ENCODE measurements around the gene SLBP. TPM values are rescaled to one million over a fixed set of nuclear protein-coding genes. Genes with fewer than 3 reads are reported as not detected.

SLBP gene
- total RNA-seq, 1 donor from 2014 or later: 132 TPM

DNA sequence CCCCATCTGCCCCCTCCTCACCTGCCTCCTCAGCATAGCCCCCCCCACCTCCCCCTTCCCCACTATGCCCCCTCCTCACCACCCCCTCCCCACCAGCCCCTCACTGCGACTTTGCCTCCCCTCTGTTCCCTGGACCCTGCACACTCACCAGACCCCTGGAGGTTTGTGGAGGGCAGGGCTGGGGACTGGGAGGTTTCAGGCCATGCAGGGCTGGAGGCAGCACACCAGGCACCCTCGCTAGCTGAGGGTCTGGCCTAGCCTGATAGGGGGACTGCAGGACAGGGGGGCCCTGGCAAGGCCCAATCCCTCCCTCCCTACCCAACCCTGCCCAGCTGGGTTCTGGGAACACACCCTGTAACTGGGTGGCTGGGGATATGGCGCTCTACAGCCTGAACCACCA lies 37.3 kb upstream of the SLBP start:
- intact Hi-C loops (cut with micrococcal nuclease): loop anchor here (5.0 kb wide), 1 partner anchor 163 kb away; no protein-coding TSS in a partner anchor

DNA sequence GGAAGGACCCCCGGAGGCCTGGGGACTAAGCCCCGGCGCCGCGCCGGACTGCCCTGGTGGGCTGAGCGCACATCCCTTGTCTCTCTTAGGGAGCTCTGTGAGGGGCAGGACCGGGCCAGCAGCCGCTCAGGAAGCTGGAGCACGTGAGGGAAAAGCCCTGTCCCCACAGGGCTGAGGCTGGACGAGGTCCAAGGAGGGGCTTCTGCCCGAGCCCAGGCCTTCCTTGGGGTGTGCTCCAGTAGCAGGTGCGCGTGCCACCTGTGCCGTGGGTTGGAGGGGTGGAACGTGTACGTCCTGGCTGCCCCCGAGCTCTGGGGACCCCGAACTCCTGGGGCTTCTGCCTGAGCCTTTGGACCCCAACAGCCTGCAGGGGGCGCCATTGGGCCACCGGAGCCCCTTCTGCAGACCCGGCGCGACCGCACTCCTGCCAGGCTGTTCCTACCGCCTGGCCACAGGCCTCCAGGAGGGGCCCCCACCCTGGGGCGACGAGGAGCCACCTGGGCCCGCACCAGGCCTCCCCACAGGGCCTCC lies 36.4 kb upstream of the SLBP start:
- intact Hi-C loops (cut with micrococcal nuclease): loop anchor here (5.0 kb wide), 1 partner anchor 164 kb away; no protein-coding TSS in a partner anchor

DNA sequence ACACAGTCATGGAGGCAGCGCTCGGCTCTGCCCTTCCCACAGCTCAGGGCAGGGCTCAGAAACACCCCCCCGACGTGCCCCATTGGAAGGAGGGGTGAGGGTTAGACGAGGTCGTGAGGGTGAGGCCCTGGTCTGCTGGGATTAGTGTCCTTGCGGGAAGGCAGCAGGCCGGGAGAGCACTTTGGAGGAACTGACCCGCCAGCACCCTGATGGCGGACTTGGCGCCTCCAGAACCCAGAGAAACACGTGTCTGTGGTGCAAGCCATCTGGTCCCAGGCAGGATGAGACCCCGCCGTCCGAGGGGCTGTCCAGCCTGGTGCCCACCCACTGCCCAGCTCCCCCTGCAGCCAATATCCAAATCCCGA lies 35.5 kb upstream of the SLBP start:
- intact Hi-C loops (cut with micrococcal nuclease): loop anchor here (5.0 kb wide), 1 partner anchor 165 kb away; no protein-coding TSS in a partner anchor

DNA sequence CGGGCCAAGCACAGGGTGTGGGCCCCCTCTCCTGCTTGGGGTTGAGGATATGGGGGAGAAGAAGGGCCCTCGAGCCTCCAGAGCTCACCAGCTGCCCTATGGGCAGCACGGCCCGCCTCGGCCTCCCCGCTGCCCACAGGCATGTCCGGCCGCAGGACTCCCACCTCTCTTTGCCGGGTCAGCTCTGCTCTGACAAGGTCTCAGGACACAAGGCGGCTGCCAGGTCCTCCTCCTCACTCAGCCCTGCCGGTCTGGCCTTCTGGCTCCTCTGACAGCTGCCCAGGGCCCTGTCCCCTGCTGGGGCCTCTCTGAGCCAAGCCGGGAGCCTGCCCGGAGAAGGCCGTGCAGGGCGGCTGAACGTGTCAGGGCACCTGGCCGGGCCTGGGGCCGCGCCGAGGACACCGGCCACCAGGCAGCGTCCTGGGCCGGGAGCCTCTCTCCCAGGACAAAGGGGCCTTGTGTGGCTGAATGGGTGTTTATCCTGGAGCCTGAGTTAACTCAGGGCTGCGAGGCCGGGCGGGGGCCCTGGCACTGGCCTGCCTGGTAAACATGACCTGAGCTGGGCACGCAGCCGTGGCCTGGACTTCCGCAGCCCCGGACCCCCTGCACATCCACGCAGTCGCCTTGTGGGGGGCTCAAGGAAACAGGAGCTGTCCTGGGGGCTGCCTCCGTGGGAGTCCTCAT lies 34.9 kb upstream of the SLBP start:
- intact Hi-C loops (cut with micrococcal nuclease): loop anchor here (1.0 to 5.0 kb wide), 2 partner anchors 152 to 165 kb away; no protein-coding TSS in a partner anchor

DNA sequence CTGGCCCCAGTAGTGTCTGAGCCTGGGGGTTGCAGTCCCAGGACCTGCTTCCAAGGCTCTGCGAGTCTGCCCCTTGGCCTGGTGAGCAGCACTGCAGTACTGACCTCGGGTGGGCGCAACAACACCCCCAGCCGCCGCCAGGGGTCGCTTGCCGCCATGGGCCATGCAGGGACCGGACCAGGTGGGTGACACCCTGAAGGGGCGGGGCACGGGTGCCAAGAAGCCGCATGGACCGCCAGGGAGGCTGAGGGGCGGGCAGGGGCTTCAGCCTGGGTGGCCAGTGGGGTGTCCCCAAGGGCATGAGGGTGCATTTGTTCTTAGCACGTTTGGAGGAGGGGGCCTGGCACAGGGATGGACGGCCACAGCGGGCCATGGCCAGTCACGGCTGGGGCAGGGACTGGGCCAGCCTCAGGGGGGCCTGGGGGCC lies 34.2 kb upstream of the SLBP start:
- intact Hi-C loops (cut with micrococcal nuclease): loop anchor here (1.0 to 5.0 kb wide), 2 partner anchors 153 to 166 kb away; no protein-coding TSS in a partner anchor

DNA sequence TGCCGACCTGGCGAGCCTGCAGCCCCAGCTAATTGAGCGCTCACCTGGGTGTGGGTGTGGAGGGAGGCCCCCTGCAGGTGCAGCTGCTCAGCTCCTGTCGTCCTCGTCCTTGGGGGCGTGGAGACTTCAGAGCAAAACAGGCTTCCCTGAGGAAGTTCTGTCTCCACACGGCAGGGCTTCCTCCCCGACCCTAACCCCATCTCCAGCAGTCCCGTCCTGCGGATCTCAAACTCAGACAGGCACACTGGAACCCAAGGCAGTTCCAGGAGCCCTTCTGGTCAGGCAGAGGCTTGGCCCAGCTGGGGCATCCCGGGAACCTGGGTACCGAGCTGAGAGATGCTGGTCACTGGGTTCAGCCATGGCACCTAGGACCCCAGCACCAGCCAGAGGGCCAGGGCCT lies 33.6 kb upstream of the SLBP start:
- intact Hi-C loops (cut with micrococcal nuclease): loop anchor here (1.0 to 5.0 kb wide), 2 partner anchors 154 to 167 kb away; no protein-coding TSS in a partner anchor

DNA sequence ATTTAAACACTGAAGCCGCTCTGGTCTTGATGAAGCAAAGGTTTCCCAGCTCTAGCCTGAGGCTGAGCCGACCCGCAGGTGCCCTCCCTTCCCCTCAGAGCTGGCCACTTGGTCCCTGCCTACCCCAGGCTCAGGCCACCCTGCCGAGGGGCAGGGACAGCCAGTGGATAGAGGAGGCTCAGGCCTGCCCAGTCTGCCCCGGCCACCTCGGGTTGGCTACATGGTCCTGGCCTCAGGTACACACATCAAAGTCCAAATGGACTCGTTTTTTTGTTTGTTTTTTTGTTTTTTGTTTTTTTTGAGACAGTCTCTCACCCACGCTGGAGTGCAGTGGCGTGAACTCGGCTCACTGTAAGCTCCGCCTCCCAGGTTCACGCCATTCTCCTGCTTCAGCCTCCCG lies 33.0 kb upstream of the SLBP start:
- intact Hi-C loops (cut with micrococcal nuclease): loop anchor here (5.0 kb wide), 1 partner anchor 167 kb away; no protein-coding TSS in a partner anchor

DNA sequence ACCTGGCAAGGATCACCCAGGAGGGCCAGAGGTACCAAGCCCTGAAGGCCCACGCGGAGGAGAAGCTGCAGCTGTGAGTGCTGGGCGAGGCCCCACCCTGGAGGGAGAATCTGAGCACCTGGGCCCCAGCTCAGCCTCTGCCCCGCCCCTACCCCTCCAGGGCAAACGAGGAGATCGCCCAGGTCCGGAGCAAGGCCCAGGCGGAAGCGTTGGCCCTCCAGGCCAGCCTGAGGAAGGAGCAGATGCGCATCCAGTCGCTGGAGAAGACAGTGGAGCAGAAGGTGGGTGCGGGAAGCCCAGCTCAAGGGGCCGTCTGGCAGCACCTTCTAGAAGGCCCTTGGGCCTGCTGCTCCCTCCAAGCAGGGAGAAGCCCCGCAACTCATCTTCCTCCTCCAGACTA lies 32.4 kb upstream of the SLBP start:
- intact Hi-C loops (cut with micrococcal nuclease): no loop called here

DNA sequence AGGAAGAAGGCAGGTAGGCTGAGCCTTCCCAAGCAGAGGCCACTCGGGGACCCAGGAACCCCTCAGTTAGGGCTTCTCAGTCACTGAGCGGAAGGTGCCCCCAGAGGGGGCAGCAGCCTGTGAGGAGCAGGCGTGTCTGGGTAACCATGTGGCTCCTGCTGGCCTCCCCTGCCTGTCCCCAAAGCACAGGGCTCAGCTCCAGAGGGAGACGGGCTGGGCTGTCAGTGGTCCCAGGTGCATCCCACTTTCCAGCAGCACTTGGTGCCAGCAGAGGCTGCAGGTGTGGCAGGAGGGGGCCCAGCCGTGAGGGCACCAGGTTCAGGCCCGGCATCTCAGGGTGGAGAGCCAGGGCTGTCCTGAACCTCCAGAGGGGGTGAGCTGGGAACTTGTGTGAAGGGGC lies 31.9 kb upstream of the SLBP start:
- intact Hi-C loops (cut with micrococcal nuclease): no loop called here

DNA sequence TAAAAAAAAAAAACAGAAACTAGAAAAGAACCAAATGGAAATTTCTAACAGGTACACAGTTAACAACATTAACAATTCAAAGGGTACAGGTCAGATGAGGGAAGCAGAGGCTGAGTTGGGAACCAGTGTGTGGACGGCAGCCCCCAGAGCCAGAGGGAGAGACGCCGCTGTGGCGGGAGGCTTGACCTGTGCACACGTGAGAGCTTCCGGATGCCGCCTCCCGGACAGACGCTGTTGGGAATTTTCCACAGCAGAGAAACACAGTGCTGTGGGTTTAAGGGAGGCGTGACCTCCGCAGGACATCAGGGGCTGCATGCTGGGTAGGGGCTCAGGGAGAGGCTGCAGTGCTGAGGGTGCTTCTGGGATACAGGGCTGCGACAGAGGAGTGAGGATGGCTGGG lies 31.4 kb upstream of the SLBP start:
- intact Hi-C loops (cut with micrococcal nuclease): no loop called here

DNA sequence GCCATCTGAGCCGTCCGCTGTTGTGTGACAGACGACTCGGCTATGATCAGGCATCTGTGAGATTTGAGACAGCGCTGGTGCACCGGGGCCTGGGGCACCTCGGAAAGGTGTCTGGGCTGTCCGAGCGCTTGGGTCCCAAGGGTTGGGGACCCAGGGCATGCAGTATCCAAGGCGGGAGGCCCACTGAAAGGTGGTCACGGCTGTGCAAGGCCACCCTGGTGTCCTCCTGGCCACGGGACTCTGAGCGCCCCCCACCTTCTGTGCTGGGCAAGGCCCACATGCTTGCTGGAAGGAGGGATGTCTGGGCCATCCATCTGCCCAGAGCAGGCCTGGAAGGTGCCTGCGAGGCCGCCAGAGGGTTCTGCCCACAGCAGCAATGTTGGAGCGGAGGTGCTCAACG lies 29.1 kb upstream of the SLBP start:
- intact Hi-C loops (cut with micrococcal nuclease): no loop called here

DNA sequence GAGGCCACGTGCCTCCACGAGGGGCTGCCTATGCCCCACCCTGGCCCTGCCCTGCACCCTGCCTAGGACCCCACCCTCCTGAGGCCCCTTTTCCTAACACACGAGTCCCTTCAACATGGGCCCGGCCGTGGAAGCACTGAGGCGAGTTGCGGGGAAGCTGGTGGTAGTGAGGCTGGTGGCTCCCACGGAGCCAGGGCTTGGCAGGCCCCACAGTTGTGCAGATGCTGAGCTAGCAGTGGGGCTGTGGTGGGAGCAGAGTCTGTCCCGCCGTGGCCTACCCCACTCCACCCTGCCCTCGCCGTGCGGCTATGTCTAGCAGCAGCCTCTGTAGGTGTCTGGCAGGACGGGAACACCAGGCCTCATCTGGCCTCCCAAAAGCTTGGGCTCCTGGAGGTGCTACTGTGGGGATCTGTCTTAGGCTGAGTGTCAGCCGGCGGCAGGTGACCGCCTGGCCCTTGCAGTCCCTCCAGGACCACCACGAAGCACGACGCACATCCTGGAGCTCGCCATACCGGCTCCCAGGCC lies 28.0 kb upstream of the SLBP start:
- intact Hi-C loops (cut with micrococcal nuclease): no loop called here

DNA sequence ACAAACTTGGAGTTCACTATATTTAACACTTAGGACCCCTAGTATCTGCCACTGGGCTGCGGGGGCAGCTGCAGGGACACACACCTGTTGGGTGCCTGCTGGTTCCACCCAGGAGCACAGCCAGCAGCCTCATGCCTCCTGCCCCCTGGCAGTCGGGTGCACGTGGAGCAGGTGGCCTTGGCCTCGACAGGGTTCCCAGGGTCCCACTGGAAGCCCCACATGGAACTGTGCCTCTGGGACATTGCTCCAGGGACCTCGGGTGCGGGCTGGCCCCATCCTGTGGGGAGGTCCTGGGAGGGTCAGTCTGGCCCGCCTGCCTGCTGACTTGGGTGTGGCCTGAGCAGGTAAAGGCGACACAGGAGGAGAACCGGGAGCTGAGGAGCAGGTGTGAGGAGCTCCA lies 27.2 kb upstream of the SLBP start:
- intact Hi-C loops (cut with micrococcal nuclease): no loop called here

DNA sequence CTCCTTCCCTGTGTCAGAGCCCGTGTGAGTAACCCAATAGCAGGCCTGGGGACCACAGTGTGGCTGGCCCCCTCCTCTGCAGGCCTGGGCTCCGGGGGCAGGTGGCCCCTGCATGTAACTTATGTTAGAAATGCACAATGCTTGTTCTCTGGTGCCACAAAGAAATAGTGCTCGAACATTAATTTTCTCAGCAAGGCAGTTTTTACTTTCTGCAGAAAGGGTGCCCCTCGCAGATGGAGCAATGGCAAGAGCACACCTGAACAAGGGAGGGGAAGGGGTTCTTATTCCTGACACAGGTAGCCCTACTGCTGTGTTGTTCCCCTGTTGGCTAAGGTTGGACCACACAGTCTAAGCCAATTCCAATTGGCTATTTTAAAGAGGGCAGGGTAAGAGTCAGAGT lies 26.3 kb upstream of the SLBP start:
- intact Hi-C loops (cut with micrococcal nuclease): no loop called here

DNA sequence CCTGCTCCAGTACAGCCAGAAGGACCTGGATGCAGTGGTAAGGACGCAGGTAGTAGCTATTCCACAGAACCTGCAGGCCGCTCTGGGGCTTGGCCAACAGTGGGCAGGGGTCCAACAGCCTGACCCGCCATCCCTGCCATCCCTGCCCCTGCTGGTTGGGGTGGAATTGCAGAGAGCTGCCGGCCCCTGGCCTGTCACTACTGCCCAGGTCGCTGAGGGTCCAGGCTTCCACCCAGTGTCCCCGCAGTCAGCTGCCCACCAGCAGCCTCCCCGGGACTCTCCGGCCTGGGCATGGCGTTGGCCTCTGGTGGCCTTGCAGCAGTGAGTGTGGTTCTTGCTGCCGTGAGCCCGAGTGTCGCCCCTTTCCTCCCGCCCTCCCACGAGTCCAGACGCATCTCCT lies 25.5 kb upstream of the SLBP start:
- intact Hi-C loops (cut with micrococcal nuclease): no loop called here

DNA sequence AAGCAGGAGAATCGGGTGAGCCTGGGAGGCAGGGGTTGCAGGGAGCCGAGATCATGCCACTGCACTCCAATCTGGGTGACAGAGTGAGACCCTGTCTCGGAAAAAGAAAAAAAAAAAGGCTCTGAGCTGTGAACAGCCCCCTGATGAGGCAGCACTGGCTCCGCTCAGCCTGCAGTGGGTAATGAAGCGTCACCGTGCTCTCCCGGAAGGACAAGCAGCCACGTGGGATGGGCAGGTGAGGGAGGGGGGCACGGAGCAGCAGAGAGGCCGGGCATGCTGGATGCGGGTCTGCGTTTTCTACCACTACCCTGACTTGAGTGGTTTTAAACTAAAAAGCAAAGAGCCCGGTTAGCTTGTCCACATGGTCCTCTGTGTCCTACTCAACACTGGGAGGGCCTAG lies 24.7 kb upstream of the SLBP start:
- intact Hi-C loops (cut with micrococcal nuclease): no loop called here

DNA sequence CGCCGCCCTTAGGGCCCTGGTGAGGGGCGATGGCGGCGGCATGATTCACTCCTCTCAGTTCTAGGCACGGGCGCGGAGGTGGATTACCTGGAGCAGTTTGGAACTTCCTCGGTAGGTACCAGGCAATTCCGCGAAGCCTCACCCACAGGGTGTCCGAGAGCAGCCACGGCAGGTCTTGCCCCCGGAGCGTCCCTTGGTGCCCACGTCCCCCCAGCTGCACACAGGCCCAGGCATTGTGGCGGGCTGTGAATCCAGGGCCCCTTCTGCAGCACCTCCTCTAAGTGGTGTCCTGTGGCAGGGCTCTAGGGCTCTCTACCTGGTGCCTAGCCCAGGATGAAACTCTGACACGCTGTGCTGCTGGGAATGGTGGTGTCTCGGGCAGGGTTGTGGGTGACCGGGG lies 23.1 kb upstream of the SLBP start:
- intact Hi-C loops (cut with micrococcal nuclease): no loop called here

DNA sequence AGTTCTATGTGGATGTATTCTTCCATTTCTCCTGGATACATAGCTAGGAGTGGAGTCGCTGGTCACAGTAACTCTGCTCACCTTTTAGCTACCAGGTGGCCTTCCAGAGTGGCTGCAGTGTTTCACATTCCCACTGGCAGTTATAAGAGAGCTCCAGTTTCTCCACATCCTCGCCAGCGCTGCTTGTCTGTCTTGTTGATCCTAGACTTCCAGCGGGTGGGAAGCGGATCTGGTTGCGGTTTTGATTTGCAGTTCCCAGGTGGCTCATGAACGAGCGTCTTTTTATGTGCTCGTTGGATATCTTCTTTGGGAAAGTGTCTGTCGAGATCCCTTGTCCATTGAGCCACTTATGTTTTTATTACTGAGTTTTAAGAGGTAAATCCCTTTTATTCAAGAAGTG lies 20.8 kb upstream of the SLBP start:
- intact Hi-C loops (cut with micrococcal nuclease): no loop called here

DNA sequence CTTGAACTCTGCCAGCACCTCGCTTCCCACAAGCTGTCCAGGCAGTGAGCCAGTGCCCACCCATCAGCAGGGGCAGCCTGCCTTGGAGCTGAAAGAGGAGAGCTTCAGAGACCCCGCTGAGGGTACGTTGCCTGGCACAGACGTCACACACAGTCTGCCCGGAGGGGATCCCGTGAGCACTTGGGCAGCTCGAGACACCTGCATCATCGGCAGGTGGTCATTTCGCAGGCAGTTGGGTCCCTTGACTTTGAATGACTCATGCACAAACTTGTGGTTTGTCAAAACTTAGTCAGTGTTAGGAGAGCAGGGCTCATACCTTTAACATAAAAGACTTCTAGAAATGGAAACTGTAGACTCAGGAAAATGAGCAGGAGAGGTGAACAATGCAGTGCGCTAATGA lies 19.1 kb upstream of the SLBP start:
- intact Hi-C loops (cut with micrococcal nuclease): no loop called here

DNA sequence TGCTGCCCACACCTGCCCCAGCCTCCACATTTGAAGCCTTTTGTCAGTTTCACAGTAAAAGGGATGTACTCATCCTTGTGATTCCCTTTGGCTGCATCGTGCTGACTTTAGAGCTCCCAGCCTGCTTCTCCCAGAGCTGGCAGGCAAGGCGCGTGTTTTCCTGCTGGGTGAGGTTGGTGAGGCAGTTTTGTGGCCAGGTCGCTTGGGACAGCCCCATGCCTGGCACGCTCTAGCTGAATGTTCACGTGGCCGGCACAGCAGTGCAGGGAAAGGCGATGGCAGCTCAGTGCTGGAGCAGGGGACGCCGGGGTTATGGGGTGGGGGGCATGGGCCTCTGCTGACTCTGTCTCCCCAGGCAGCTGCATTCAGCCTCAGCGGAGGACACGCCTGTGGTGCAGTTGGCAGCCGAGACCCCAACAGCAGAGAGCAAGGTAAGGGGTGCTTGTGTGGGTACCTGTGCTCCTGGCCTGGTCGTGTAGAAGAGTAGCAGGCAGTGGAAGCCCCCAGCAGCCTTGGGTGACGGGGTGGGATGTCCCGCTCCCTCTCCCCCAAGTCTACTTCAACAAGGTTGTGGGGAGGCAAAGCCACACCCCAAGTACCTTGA lies 18.5 kb upstream of the SLBP start:
- intact Hi-C loops (cut with micrococcal nuclease): no loop called here

DNA sequence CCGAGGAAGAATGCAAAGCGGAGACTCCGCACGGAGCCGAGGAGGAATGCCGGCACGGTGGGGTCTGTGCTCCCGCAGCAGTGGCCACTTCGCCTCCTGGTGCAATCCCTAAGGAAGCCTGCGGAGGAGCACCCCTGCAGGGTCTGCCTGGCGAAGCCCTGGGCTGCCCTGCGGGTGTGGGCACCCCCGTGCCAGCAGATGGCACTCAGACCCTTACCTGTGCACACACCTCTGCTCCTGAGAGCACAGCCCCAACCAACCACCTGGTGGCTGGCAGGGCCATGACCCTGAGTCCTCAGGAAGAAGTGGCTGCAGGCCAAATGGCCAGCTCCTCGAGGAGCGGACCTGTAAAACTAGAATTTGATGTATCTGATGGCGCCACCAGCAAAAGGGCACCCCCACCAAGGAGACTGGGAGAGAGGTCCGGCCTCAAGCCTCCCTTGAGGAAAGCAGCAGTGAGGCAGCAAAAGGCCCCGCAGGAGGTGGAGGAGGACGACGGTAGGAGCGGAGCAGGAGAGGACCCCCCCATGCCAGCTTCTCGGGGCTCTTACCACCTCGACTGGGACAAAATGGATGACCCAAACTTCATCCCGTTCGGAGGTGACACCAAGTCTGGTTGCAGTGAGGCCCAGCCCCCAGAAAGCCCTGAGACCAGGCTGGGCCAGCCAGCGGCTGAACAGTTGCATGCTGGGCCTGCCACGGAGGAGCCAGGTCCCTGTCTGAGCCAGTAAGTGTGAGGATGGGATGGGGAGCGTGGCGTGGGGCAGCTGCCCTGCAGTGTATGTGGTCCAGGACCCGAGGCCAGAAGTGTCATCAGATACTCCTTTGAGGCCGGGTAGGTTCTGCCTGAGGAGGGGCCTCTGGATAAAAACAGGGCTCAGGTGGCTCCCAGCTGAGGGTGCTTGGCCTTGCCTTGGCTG lies 16.2 kb upstream of the SLBP start:
- intact Hi-C loops (cut with micrococcal nuclease): no loop called here

All from T-helper 2 cell treated with Interferon-gamma antibody and Interleukin-4, amounts not matched to agents 100 ng/mL and 5 ng/mL, for 36 hours (primary cell).